IPS-18c (cell line): ENCODE data around the gene AGO3.

Source experiments
- H3K4me3 ChIP-seq: 2 replicates; pipeline ENCODE4 v1.7.0; 2013; ENCODE audit warnings: low read depth, mild to moderate bottlenecking, low read length, moderate library complexity; ENCODE audit not compliant: insufficient read depth
- H3K9me3 ChIP-seq: one replicate; pipeline ENCODE4 v1.6.1; 2013; ENCODE audit warnings: mild to moderate bottlenecking, low read length, moderate library complexity; ENCODE audit not compliant: control insufficient read depth, insufficient read depth

AGO3 gene

DNA sequence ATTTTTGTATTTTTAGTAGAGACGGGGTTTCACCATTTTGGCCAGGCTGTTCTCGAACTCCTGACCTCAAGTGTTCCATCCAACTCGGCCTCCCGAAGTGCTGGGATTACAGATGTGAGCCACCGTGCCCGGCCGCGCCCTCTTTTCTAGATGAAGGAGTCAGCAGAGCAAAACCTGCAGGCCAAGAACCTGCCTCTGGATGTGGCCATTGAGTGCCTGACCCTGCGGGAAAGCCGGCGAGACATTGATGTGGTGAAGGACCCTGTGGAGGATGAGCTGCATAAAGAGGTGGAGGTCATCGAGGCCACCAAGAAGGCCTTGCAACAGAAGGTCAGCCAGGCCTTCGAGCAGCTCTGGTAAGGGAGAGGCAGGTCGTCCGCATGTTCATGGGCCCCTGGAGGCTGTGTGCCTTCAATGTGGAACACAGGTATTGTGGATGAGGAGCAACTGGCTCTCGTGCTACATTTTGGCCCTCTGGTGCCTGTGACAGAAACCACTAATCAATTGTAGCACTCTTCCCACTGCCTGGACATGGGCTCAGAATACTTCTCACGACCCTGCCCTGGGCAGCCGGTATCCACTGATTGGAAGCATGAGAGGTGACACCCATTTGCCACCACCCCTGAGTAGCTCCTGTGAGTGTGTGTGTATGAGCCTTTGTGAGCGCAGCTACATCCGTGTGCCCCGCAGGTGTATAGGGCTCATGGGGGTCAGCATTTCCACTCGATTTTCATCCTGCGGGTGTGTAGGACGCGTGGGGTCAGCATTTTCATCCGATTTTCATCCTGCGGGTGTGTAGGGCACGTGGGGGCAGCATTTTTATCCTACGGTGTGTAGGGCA, 155.0 kb downstream of the AGO3 start:
- Histone ChIP-seq H3K4me3 (no peak overlapping the region), H3K9me3 (no peaks in the 10 kb centered on the region)

DNA sequence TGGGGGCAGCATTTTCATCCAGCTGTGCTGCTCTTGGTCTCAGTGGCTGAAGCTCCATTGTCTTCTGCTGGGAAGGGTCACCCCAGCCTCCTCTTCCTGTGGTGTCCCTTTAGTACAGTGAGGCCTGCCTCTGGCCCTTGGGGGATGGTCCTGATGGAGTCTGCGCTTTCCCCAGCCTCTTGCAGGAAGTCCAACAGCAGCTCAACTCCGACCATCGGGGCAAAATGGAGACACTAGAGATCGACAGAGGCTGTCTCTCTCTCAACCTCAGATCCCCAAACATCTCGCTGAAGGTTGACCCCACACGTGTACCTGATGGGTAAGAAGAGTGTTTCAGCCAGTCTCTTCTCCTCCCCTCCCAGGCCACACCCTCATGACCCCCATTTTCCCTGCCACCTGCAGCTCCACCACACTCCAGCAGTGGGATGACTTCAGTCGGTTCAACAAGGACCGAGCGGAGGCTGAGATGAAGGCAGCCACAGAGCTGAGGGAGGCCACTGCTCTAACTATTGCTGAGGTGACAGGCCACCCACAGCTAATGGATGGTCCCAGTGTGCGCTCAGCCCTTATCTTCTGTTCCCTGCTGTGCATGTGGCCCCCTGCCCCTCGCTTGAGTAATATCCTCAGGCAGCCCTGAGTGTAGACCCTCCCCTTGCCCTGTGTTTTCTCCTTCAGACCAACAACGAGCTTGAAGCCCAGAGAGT, 155.8 kb downstream of the AGO3 start:
- Histone ChIP-seq H3K9me3 (no peaks in the 10 kb centered on the region), H3K4me3 (no peak overlapping the region)

DNA sequence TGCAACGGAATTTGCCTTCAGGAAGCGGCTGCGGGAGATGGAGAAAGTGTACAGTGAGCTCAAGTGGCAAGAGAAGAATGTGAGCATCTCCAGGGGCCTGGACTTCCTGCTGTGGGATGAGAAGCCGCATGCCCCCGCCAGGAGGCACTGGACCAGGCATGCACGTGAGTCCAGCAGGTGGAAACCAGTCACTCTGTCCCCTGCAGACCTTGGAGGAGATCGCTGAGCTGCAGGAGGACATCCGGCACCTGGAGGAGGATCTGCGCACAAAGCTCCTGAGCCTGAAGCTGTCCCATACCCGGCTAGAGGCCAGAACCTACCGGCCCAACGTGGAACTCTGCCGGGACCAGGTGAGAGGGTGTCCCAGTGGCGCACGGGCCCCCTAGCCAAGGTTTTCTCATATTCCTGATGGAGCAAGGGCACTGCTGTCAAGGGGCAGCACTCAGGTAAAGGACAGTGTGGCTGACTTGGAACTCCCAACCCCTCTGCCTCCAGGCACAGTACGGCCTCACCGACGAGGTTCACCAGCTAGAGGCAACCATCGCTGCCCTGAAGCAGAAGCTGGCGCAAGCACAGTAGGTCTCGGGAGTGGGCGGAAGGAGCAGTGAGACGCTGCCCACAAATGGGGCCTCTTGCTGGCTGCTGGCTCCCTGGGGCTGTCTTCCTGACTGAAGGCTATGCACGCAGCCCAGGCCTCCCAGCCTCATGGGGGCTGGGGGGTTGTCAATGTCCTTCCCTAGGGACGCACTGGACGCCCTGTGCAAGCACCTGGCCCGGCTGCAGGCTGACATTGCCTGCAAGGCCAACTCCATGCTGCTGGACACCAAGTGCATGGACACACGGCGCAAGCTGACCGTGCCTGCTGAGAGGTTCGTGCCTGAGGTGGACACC, 156.6 kb downstream of the AGO3 start:
- Histone ChIP-seq H3K9me3 (no peaks in the 10 kb centered on the region), H3K4me3 (no peak overlapping the region)

DNA sequence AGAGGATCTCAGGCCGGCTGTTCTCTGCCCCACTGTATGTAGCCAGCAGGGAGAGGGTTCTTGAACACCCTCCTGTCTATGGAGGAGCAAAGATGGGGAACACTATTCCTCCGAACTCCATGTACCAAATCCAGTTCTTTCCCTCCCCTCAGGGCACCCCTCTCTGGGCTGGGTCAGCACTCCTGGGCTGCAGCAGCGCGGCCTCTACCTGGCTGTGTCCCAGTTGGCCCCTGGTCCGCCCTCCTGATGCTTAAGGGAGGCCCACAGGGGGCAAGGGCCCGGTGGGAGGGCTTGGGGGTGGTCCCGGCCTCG, 157.3 kb downstream of the AGO3 start:
- Histone ChIP-seq H3K9me3 (no peaks in the 10 kb centered on the region), H3K4me3 (peak overlapping the region; percentile 94)

DNA sequence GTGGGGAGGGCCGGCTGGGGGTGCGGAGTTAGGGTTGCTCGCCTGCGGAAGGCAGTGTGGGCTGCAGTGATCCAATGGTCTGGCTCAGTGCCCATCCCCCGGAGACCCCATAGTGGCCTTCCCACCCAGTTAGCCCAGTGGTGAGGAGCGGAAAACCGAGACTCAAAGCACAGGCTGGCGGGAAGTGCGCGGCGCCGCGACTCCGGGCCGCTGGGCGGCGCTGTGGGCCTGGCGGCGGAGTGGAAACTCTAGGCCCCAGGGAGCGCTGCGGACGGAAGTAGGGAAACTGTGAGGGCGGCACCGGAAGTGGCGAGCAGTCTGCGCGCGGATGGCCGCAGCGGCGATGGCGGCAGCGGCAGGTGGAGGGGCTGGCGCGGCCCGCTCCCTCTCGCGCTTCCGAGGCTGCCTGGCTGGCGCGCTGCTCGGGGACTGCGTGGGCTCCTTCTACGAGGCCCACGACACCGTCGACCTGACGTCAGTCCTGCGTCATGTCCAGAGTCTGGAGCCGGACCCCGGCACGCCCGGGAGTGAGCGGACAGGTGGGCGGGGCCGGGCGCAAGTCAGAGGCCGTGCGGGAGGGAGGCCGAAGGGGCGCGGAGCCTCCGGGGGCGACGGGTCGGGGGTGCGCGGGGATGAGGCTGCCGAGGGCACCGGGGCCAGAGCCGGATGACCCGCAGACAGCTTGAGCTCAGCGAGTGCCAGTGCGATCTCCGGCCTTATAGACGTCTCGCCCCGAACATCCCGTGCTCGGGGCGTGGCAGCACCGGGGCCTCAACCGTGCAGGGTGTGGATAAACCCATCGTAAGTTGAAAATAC, 157.9 kb downstream of the AGO3 start, which contains the start of gene ADPRS:
Gene ADPRS, plus strand, starts transcription at position 316 of the 816 bp plus-strand sequence. Its CDS starts 13 bp downstream, at position 329.
- H3K4me3 ChIP-seq: peak within 1 kb of the TSS; percentile 94

DNA sequence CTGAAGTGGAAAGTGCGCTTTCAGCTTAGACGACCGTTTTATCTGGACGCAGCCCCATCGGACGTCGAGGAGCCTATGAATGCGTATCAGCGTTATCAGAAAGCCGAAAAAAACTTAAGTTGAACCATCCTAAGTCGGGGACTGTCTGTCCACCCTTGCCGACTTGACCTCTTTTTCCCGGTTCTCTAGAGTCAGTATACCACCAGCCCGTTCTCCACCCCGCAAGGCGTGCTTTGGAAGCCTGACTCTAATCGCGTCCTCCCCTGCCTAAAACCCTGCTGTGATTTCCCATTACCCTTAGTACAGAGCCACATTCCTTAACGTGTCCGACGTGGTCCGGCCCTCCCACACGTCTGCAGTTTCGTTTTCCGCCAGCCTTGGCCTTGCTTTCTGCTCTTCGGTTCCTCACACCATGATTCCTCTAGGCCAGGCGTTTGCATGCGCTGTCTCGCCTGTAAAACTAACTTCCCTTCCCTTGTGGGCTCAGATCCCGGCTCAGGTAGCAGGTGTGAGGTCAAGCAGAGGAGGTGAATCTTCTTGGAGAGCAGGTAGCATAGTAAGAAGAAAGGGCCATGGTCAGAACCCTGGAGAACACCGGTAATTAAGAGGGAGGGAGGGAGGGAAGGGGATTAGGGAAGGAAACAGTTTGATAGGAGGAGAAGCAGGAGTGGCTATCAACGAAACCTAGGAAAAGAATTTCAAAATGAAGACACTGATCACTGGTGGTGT, 158.7 kb downstream of the AGO3 start:
- Histone ChIP-seq H3K9me3 (no peaks in the 10 kb centered on the region), H3K4me3 (peak overlapping the region; percentile 94)

More for the DNA sequence above, 157.9 kb downstream of the AGO3 start, which contains the start of gene ADPRS:
- H3K9me3 ChIP-seq: no peaks in the 10 kb centered on the region

DNA sequence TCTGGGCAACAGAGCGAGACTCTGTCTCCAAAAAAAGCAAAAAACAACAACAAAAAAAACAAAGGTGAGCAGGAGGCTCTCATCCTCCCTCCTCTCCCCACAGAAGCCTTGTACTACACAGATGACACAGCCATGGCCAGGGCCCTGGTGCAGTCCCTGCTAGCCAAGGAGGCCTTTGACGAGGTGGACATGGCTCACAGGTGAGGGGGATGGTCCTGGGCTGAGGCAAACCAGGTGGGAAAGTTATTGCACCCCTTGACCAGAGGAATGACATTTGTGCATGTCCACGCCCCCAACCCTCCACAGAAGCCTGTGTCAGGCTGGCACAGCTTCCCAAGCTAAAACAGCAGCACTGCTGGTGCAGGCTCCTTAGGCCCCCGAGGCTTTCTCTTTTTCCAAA, 160.2 kb downstream of the AGO3 start:
- no peaks in the 10 kb centered on the region for H3K9me3 ChIP-seq
- no peak overlapping the region for H3K4me3 ChIP-seq

DNA sequence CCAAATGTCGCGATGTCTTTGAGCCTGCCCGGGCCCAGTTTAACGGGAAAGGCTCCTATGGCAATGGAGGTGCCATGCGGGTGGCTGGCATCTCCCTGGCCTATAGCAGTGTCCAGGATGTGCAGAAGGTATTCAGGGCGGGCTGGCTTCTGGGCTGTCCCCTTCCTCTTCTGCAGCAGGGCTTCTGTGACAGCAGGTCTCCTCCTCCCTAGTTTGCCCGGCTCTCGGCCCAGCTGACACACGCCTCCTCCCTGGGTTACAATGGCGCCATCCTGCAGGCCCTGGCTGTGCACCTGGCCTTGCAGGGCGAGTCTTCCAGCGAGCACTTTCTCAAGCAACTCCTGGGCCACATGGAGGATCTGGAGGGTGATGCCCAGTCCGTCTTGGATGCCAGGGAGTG, 160.8 kb downstream of the AGO3 start:
- no peak overlapping the region for H3K4me3 ChIP-seq
- no peaks in the 10 kb centered on the region for H3K9me3 ChIP-seq

DNA sequence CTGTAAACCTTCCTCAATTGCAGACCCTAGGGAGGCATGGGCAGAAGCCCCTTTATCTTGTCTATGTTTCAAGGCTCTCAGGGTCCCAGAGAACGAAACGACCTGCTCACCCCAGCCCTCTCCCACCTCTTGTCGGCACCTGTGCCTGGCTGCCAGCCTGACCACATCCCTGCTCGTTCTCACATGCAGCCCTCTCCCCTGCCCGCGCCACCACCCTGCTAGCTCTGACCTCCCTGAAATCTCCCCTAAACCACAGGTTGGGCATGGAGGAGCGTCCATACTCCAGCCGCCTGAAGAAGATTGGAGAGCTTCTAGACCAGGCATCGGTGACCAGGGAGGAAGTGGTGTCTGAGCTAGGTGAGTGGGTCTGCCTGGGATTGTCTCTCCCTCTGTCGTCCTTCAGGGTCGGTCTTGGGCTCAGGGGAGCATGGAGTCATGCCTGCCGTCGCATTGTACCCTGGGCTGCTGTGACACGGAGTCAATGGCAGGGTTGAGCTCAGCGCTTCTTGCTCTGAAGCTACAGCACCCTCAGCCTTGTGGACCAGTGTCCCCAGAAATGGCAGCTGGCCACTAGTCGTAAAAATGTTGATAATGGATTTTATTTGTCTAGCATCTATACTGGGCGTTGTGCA, 161.4 kb downstream of the AGO3 start:
- Histone ChIP-seq H3K4me3 (no peak overlapping the region), H3K9me3 (no peaks in the 10 kb centered on the region)

DNA sequence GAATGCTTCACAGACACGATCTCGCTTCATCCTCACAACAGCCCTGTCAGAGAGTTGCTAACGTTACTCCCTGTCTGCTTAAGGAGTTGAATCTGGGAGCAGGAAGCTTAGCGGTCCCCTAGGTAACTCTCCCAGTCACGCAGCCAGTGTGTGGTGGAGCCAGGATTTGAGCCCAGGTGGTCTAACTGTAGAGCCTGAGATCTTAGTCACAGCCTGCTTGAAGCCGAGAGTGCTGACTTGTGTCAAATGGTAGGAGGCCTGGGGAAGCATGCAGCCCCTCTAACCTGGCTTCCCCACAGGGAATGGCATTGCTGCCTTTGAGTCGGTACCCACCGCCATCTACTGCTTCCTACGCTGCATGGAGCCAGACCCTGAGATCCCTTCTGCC, 161.9 kb downstream of the AGO3 start:
- Histone ChIP-seq H3K4me3 (no peak overlapping the region), H3K9me3 (no peaks in the 10 kb centered on the region)

DNA sequence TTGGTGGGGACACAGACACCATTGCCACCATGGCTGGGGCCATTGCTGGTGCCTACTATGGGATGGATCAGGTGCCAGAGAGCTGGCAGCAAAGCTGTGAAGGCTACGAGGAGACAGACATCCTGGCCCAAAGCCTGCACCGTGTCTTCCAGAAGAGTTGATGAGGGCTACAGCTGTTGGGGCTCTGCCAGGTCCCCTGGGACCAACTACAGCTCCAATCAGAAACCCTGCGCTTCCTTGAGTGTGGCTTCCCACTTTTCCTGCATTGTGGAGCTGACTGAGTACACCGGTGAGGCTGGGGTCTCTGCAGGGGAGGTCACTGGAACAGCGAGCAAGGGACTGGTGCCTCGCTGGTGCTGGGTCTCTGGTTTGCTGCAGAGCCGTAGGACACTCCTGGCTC, 162.3 kb downstream of the AGO3 start:
- Histone ChIP-seq H3K9me3 (no peaks in the 10 kb centered on the region), H3K4me3 (no peak overlapping the region)

DNA sequence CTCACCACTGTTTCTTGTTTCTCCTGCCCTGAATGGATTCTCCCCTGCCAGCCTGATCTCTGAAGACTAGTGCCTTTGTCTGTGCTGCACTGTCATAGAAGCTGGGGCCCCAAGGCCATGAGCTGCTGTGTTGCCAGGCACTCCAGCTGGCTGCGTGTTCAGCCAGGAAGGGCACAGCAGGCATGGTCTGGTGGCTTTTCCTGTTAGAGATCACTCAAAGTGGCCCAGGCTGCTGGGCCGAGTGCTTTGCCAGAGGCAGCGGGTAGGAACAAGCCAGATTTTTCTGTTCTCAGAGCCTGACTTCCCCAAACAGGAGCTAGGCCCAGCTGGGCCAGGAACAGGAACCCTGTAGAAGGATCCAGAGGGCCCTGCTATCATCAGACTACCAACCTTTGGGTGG, 163.0 kb downstream of the AGO3 start:
- Histone ChIP-seq H3K4me3 (no peak overlapping the region), H3K9me3 (no peaks in the 10 kb centered on the region)

DNA sequence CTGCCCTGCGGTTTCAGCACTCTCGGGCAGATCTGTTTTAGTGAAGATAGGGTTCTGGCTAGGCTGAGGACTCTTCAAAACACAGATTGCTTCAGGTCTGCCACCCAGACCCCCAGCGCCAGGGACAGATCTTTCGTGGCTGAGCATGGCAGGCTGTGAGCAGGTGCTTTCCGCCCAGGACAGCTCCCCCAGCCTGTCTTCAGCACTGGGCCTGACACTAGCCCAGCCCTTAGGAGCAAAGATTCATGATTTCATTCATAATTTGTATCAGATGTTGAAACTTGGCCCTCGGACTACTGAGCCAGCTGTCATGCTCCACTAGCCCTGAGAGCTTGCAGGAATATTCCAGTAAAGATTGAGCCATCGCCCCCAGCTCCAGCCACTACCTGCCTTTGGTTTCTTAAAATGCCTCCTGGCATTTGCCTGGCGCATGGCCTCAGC, 163.7 kb downstream of the AGO3 start:
- Histone ChIP-seq H3K9me3 (no peaks in the 10 kb centered on the region), H3K4me3 (no peak overlapping the region)

DNA sequence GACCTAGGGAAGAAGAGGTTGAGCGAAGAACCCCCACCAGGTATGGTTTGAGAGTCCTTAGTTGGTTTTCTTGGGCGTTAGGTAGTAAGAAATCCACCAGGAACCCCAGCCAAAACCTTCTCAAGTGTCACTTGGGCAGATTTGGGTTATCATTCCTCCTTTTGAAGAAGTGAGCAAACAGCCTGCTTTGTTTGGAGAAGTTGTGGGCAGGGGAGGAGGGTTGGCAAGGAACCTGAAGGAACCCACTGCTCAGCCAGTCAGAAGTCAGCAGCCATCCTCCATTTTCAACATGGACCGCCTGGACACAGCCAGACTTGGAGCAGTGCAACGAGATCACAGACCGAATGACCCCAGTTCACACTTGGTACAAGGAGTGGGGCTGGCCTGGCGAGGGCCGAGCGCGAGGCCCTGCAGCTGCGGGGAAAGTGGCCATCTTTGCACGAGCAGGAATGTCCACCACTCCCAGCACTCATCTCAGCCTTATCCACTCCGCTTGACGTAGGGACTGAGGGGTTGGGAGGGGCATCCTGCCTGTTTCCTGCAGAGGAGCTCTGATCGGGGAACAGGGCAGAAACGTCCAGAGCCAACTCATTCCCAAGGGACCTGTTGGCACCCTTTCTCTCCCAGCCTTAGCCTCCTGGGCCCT, 165.0 kb downstream of the AGO3 start:
- Histone ChIP-seq H3K9me3 (no peaks in the 10 kb centered on the region), H3K4me3 (no peak overlapping the region)
